K562 (cell line): ENCODE data around the gene ZBTB16. TPM values are rescaled to one million over a fixed set of nuclear protein-coding genes. Genes with fewer than 3 reads are reported as not detected.

ENCODE experiments used
- BCOR ChIP-seq: fragments of 450-650 bp; IDR thresholded peaks from 2 replicates; pipeline ENCODE4 v1.6.1; 2016
- BRD4 ChIP-seq: fragments of 200-600 bp; sonication (generic); IDR thresholded peaks from 2 replicates; pipeline ENCODE4 v1.6.1; 2017; ENCODE audit warnings: inconsistent platforms
- CAMTA2 ChIP-seq: fragments of 250-450 bp; sonication (Bioruptor Pico); conservative IDR thresholded peaks from 2 replicates; pipeline ENCODE4 v1.5.1; 2022
- CREB1 ChIP-seq, 2 experiments: sonication (generic) in 1 of 2; formaldehyde crosslinking in 1 of 2; IDR thresholded peaks; 2 replicates each; pipeline versions ENCODE4 v1.6.1 to v1.8.0; 2012 to 2022; ENCODE audit warnings: inconsistent platforms in 1 of 2, mild to moderate bottlenecking in 1 of 2, missing genetic modification reagents in 1 of 2, moderate library complexity in 1 of 2
- DMBX1 ChIP-seq: fragments of 250-450 bp; sonication (Bioruptor Pico); IDR thresholded peaks from 2 replicates; pipeline ENCODE4 v1.8.0; 2022; ENCODE audit warnings: inconsistent platforms, mild to moderate bottlenecking, moderate library complexity, borderline replicate concordance
- E4F1 ChIP-seq: fragments of 250-450 bp; sonication (Bioruptor Pico); IDR thresholded peaks from 2 replicates; pipeline ENCODE4 v1.5.0; 2021; ENCODE audit warnings: mild to moderate bottlenecking, borderline replicate concordance
- HOXB6 ChIP-seq: fragments of 250-450 bp; sonication (Bioruptor Pico); IDR thresholded peaks from 2 replicates; pipeline ENCODE4 v1.5.1; 2022; ENCODE audit warnings: mild to moderate bottlenecking, borderline replicate concordance
- NFRKB ChIP-seq: fragments of 450-650 bp; IDR thresholded peaks from 2 replicates; pipeline ENCODE4 v1.6.1; 2016; ENCODE audit warnings: low read depth
- NFXL1 ChIP-seq: fragments of 450-650 bp; formaldehyde crosslinking; IDR thresholded peaks from 2 replicates; pipeline ENCODE4 v1.4.0; 2021; ENCODE audit warnings: mild to moderate bottlenecking
- PREB ChIP-seq: sonication (generic); formaldehyde crosslinking; IDR thresholded peaks from 2 replicates; pipeline ENCODE4 v1.8.1; 2023; ENCODE audit warnings: mild to moderate bottlenecking, missing genetic modification reagents
- RB1 ChIP-seq: fragments of 450-650 bp; IDR thresholded peaks from 2 replicates; pipeline ENCODE4 v1.6.1; 2017; ENCODE audit warnings: low read depth, mild to moderate bottlenecking
- RCOR1 ChIP-seq, 2 experiments: IDR thresholded peaks; 2 replicates each; pipeline ENCODE4 v1.6.1; 2012; ENCODE audit warnings: low read depth in 2 of 2, low read length in 2 of 2, borderline replicate concordance in 1 of 2, improper control_type of control experiment in 1 of 2
- SRSF1 ChIP-seq: fragments of 200-400 bp; formaldehyde crosslinking; IDR thresholded peaks from 2 replicates; pipeline ENCODE4 v1.6.1; 2017; ENCODE audit warnings: mild to moderate bottlenecking, low read depth, low read length, moderate library complexity
- TAL1 ChIP-seq: fragments of 450-650 bp; IDR thresholded peaks from 2 replicates; pipeline ENCODE4 v1.6.1; 2016; ENCODE audit warnings: mild to moderate bottlenecking
- TCF15 ChIP-seq: fragments of 250-450 bp; sonication (Bioruptor Pico); IDR thresholded peaks from 2 replicates; pipeline ENCODE4 v1.8.0; 2022; ENCODE audit warnings: moderate library complexity, mild to moderate bottlenecking, inconsistent platforms
- TFAM ChIP-seq: fragments of 250-450 bp; sonication (Bioruptor Pico); conservative IDR thresholded peaks from 2 replicates; pipeline ENCODE4 v1.5.0; 2021; ENCODE audit warnings: mild to moderate bottlenecking, moderate library complexity
- XRCC4 ChIP-seq: IDR thresholded peaks from one replicate; pipeline ENCODE4 v1.6.1; 2011; ENCODE audit not compliant: insufficient read depth, insufficient read length; ENCODE audit errors: extremely low read depth
- ZNF124 ChIP-seq: sonication (generic); formaldehyde crosslinking; IDR thresholded peaks from 2 replicates; pipeline ENCODE4 v1.8.1; 2022; ENCODE audit warnings: missing genetic modification reagents
- ZNF133 ChIP-seq: fragments of 250-450 bp; sonication (Bioruptor Pico); IDR thresholded peaks from 2 replicates; pipeline ENCODE4 v1.4.0; 2020; ENCODE audit warnings: mild to moderate bottlenecking
- ZNF584 ChIP-seq: fragments of 200-800 bp; sonication (Bioruptor generic); IDR thresholded peaks from 2 replicates; pipeline ENCODE4 v1.6.1; 2016; ENCODE audit warnings: low read depth, mild to moderate bottlenecking, missing genetic modification characterization, missing compliant biosample characterization
- ZNF695 ChIP-seq: fragments of 450-650 bp; formaldehyde crosslinking; IDR thresholded peaks from 2 replicates; pipeline ENCODE4 v1.4.0; 2020; ENCODE audit warnings: mild to moderate bottlenecking, moderate library complexity
- polyA plus RNA-seq, 8 experiments: library from polyadenylated mRNA; depleted of rRNA in 4 of 8; stranded (reverse) in 5 of 8; unstranded in 3 of 8; fragments of >200 nt; fragmentation: Nextera tagmentation in 2 of 8; fragmentation: Illumina TruSeq in 1 of 8; extraction: Ambion mirVana in 2 of 8; extraction: Trizol in 1 of 8; gene quantifications; 2 replicates each; pipeline versions ENCODE4 v1.2.1 to v1.2.3, GENCODE V29; 2011 to 2014; ENCODE audit warnings: inconsistent platforms in 1 of 8, missing spikeins in 1 of 8
- total RNA-seq, 7 experiments: library from RNA; depleted of rRNA in 6 of 7; stranded (reverse); fragments of >200 nt in 6 of 7; fragmentation: Illumina TruSeq in 2 of 7; extraction: Trizol in 2 of 7; gene quantifications; 2 replicates each; pipeline versions ENCODE4 v1.2.1 to v1.2.3, GENCODE V29; 2011 to 2021; ENCODE audit warnings: low replicate concordance in 1 of 7
- TF ChIP-seq, protein P1 (sequence below): fragments of 250-450 bp; sonication (Bioruptor Pico); IDR thresholded peaks from 2 replicates; pipeline ENCODE4 v1.4.0; 2020; ENCODE audit warnings: mild to moderate bottlenecking
- TF ChIP-seq, protein P2 (sequence below): sonication (generic); IDR thresholded peaks from 2 replicates; pipeline ENCODE4 v1.6.1; 2016

The ZBTB16 gene
- total and polyA plus RNA-seq, 9 of the 15 experiments (the other 6 are each of a cell fraction or from before 2014, with no cell fraction given), result 0.06 to 0.40 (median 0.24) TPM; not detected in 4

GRCh38 chr11:114219559-114220349 is 160.2 kb downstream of the ZBTB16 start (continued):
- no peak for TF ChIP-seq ZNF133
- TF ChIP-seq TCF15 (CRISPR knock-in tag), result no peak
- no peak for TF ChIP-seq BCOR
- no peak for TF ChIP-seq CAMTA2 (CRISPR knock-in tag)
- no peak for TF ChIP-seq ZNF695 (CRISPR knock-in tag)
- TF ChIP-seq NFRKB, result no peak
- no peak for TF ChIP-seq CREB1 (IDR thresholded peaks at IDR 0.05)
- no peak for TF ChIP-seq CREB1 (CRISPR knock-in tag; IDR thresholded peaks at IDR 0.05)
- no peak for TF ChIP-seq RCOR1 (IDR thresholded peaks at IDR 0.05; ENCODE audit: borderline replicate concordance in 1 of 2, low read depth in 2 of 2, low read length in 2 of 2)
- TF ChIP-seq E4F1 (CRISPR knock-in tag), result no peak
- TF ChIP-seq BRD4, result no peak
- TF ChIP-seq PREB (CRISPR knock-in tag), result no peak
- TF ChIP-seq ZNF124 (CRISPR knock-in tag), result no peak
- TF ChIP-seq, protein P1, sequence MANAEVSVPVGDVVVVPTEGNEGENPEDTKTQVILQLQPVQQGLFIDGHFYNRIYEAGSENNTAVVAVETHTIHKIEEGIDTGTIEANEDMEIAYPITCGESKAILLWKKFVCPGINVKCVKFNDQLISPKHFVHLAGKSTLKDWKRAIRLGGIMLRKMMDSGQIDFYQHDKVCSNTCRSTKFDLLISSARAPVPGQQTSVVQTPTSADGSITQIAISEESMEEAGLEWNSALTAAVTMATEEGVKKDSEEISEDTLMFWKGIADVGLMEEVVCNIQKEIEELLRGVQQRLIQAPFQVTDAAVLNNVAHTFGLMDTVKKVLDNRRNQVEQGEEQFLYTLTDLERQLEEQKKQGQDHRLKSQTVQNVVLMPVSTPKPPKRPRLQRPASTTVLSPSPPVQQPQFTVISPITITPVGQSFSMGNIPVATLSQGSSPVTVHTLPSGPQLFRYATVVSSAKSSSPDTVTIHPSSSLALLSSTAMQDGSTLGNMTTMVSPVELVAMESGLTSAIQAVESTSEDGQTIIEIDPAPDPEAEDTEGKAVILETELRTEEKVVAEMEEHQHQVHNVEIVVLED (CRISPR knock-in tag), result no peak
- TF ChIP-seq HOXB6 (CRISPR knock-in tag), result no peak
- no peak for TF ChIP-seq NFXL1 (CRISPR knock-in tag)
- TF ChIP-seq, protein P2, sequence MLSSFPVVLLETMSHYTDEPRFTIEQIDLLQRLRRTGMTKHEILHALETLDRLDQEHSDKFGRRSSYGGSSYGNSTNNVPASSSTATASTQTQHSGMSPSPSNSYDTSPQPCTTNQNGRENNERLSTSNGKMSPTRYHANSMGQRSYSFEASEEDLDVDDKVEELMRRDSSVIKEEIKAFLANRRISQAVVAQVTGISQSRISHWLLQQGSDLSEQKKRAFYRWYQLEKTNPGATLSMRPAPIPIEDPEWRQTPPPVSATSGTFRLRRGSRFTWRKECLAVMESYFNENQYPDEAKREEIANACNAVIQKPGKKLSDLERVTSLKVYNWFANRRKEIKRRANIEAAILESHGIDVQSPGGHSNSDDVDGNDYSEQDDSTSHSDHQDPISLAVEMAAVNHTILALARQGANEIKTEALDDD, result peak; percentile 20; the same call in 1 of the 2 replicates
- TF ChIP-seq TFAM (CRISPR knock-in tag), result no peak
- no peak for TF ChIP-seq ZNF584 (CRISPR knock-in tag)
- TF ChIP-seq XRCC4, result no peak
- peak; percentile 68; the same call in 1 of the 2 replicates for TF ChIP-seq TAL1
- peak; percentile 65; the same call in 1 of the 2 replicates for TF ChIP-seq DMBX1 (CRISPR knock-in tag)
- TF ChIP-seq SRSF1, result no peak
- TF ChIP-seq RB1, result no peak
